ENCODE results near the gene CHCHD3. TPM values are rescaled to one million over a fixed set of nuclear protein-coding genes. Genes with fewer than 3 reads are reported as not detected.

Gene CHCHD3
- total RNA-seq, 1 donor from 2014 or later = 57.1 TPM

GRCh38 chr7:132780822-132781221 is 301.1 kb downstream of the CHCHD3 start:
- intact Hi-C loops (cut with micrococcal nuclease) = no loop called here

DNA sequence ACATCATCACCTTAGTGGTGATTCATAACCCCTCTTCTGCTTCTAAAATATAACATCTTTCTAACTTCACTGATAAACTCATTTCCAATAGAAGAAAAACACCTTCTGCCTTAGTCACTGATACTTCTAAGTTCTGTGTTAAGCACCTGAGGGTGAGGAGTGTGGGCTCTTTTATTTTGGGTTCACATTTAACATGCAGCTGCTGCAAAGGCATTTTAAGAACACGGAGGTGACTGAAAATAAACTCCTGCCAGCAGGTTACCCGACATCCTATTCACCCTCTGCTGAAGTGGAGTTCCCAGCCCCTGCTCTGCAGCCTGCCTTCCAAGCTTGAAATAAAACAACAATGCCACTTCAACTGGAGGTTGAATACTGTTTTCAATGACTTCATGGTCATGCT is 302.7 kb downstream of the CHCHD3 start:
- intact Hi-C loops (cut with micrococcal nuclease) = no loop called here

GRCh38 chr7:132778761-132779160 is 303.1 kb downstream of the CHCHD3 start:
- intact Hi-C loops (cut with micrococcal nuclease) = no loop called here

DNA sequence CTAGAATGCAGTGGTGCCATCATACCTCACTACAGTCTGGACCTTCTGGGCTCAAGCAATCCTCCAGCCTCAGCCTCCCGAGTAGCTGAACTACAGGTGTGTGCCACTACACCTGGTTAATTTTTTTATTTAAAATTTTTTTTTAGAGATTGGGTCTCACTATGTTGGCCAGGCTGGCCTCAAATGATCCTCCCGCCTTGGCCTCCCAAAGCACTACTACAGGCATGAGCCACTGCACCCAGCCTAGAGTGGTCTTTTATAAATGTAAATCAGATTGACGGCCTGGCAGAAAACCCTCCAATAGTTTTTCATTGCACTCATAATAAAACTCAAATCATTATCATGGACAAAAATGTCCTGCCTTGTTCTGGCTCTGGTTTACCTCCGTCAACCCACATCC is 303.9 kb downstream of the CHCHD3 start:
- intact Hi-C loops (cut with micrococcal nuclease) = no loop called here

DNA sequence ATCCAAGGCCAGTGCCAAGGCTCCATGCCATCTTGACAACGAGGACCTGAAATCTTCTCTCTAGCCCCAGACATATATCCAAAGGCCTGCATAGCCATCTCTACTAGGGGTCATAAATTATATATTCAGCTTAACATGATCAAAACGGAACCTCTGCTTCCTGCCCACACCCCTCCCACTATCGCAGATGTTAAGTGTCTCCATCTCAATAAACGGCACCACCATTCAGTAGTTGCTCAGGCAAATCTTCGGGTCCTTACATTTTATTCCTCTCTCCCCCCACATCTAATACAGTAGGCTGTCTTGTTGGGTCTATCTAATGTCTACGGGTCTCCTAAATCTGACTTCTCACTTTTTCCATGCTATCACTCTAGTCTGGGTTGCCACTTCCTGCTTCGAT is 304.5 kb downstream of the CHCHD3 start:
- intact Hi-C loops (cut with micrococcal nuclease) = no loop called here

GRCh38 chr7:132776048-132776620 is 305.8 kb downstream of the CHCHD3 start:
- intact Hi-C loops (cut with micrococcal nuclease) = no loop called here

DNA sequence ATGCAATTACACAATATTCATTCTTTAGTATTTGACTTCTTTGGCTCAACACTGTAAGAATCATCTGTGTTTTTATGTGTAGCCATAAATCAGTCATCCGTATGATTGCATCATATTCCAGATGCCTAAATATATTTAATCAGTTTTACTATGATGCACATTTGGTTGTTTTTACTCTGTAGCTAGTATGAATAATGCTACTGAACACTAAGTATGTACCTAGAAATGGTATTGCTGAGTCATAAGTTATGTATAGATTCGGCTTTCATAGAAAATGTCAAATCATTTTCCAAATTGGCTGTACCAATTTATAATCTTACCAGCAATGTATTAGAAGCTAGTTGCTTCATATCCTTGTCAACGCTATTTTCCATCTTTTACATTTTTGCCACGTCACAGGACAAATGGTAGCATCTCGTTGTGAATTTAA is 308.3 kb downstream of the CHCHD3 start:
- intact Hi-C loops (cut with micrococcal nuclease) = no loop called here

- intact Hi-C loops (cut with micrococcal nuclease) = no loop called here
Measured at GRCh38 chr7:132771301-132771730, 310.6 kb downstream of the CHCHD3 start.

DNA sequence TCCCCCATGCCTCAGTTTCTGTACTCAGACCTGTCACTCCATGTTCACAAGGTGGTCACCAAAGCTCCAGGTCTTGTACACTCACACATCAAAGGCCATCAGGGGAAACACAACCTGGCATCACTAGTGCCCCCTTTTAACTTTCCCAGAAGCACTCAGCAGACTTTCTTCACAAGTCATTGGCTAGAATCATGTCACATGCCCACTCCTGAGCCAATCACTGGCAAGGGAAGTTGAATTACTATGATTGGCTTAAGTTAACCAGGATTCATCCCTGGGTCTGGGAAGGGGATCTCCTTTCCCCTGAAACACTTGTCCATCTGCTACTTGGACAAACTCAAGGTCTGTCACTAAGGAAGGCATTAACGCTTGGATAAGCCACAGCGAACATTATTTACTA is 311.8 kb downstream of the CHCHD3 start:
- intact Hi-C loops (cut with micrococcal nuclease) = no loop called here

- intact Hi-C loops (cut with micrococcal nuclease) = no loop called here
Measured at GRCh38 chr7:132769280-132769679, 312.6 kb downstream of the CHCHD3 start.

GRCh38 chr7:132768099-132768498 is 313.8 kb downstream of the CHCHD3 start:
- intact Hi-C loops (cut with micrococcal nuclease) = no loop called here

DNA sequence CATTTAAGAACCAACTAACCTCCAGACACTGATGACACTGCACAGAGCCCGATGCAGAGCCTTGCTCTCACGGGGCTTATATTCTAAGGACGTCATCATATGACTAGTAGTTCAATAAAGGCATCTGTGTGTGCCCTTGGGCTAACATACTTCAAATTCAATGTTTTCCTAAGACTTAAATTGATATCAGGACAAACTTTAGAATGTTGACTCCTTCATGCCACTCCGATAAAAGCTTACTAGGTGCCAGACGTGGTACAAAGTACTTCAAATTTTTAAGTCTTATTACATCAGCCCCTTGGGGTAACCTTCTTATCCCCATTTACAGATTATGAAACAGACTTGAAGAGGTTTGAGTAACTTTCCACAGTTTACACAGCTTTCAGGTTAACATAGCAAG is 314.5 kb downstream of the CHCHD3 start:
- intact Hi-C loops (cut with micrococcal nuclease) = no loop called here

GRCh38 chr7:132766660-132767059 is 315.2 kb downstream of the CHCHD3 start:
- intact Hi-C loops (cut with micrococcal nuclease) = no loop called here

DNA sequence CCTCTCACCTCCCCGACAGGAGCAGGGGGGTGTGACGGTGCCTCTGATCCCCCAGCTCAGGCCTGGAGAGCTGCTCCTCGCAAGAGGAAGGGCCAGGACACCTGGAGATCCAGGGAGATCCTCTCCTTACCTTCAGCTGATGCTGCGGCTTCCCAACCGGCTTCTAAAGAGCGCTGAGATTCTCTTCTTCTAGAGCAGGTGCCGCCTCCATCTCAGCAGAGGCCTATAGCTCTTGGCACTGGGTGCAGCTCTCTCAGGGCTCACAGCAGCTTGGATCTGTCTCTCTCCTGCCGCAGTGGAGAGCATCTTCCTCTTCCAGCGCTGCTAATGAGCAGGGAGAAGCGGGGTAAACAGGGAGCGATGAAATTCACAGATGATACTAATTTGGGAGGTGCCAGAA is 316.0 kb downstream of the CHCHD3 start:
- intact Hi-C loops (cut with micrococcal nuclease) = no loop called here

- intact Hi-C loops (cut with micrococcal nuclease) = no loop called here
Measured at GRCh38 chr7:132764762-132765161, 317.1 kb downstream of the CHCHD3 start.

GRCh38 chr7:132760866-132761265 is 321.0 kb downstream of the CHCHD3 start:
- intact Hi-C loops (cut with micrococcal nuclease) = no loop called here

DNA sequence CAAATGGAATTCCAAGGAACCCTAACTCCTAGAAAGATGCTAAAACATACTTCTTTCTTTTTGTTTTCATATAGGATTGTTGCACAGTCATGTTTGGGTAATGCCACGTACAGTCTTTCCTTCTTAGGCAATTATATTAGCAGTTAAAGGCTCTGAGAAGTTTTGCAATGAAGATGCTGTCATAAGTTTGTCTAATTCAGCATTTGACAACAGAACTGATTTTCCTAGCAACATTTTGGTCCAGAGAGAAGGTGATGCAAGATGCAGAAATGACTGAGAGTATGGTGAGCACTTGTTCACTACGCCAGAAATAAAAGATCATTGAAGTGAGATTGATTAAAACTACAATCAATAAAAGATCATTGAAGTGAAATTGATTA is 321.7 kb downstream of the CHCHD3 start:
- intact Hi-C loops (cut with micrococcal nuclease) = no loop called here

- intact Hi-C loops (cut with micrococcal nuclease) = no loop called here
Measured at GRCh38 chr7:132759482-132760243, 322.2 kb downstream of the CHCHD3 start.

GRCh38 chr7:132758986-132759385 is 322.9 kb downstream of the CHCHD3 start:
- intact Hi-C loops (cut with micrococcal nuclease) = no loop called here

DNA sequence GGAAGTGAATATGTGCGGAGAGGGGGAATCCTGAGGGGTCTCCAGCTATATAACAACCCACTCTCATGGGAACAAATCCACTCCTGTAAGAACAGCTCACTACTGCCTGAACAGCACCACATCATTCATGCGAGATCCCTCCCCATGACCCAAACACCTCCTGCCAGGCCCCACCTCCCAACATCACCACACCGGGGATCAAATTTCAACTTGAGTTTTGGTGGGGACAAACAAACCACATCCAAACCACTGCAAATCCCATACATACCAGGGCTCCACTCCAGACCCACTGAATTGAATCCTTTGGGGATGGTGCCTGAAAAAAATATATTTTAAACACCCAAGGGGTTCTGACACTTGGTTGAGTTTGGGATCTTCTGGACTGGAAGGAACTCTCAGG is 324.1 kb downstream of the CHCHD3 start:
- intact Hi-C loops (cut with micrococcal nuclease) = no loop called here

DNA sequence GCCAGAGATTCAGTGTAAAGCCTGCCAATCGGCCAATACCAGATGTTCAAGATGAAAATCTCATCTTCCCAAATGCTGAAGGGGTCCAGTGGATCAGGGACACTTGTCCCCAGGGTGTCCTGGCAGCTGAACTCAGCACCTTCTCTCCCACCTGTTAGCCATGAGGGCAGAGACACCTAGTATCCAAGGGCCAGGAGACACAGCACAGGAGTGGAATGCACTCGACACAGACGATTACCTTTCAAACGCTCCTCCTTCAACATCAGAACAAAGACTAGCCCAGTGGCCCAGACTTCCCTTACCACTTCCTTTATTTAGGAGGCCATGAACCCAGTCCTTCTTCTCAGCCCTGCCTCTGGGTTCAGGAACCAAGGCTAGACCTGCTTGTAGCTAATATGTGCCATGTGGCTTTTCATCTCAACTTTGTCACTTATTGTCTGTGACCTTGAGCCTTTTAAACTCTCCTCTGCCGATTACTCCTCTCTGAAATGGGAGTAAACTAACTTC is 325.4 kb downstream of the CHCHD3 start:
- intact Hi-C loops (cut with micrococcal nuclease) = no loop called here

- intact Hi-C loops (cut with micrococcal nuclease) = no loop called here
Measured at GRCh38 chr7:132755538-132756483, 326.1 kb downstream of the CHCHD3 start.
